Measurements from ENCODE around the gene DGKA.
"Not testable (repeated sequence)": the region's sequence is repeated elsewhere in the genome, so short reads cannot be mapped to it uniquely, and the experiment has no call there.

DGKA gene

DNA sequence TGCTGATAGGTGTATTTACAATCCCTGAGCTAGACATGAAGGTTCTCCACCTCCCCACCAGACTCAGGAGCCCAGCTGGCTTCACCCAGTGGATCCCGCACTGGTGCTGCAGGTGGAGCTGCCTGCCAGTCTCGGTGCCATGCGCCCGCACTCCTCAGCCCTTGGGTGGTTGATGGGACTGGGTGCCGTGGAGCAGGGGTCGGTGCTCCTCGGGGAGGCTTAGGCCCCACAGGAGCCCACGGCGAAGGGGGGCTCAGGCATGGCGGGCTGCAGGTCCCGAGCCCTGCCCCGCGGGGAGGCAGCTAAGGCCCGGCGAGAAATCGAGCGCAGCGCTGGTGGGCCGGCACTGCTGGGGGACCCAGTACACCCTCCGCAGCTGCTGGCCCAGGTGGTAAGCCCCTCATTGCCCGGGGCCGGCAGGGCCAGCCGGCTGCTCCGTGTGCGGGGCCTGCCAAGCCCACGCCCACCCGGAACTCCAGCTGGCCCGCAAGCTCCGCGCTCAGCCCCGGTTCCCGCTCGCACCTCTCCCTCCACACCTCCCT, 69.1 kb downstream of the DGKA start:
- not testable (repeated sequence) for DNase-seq

DNA sequence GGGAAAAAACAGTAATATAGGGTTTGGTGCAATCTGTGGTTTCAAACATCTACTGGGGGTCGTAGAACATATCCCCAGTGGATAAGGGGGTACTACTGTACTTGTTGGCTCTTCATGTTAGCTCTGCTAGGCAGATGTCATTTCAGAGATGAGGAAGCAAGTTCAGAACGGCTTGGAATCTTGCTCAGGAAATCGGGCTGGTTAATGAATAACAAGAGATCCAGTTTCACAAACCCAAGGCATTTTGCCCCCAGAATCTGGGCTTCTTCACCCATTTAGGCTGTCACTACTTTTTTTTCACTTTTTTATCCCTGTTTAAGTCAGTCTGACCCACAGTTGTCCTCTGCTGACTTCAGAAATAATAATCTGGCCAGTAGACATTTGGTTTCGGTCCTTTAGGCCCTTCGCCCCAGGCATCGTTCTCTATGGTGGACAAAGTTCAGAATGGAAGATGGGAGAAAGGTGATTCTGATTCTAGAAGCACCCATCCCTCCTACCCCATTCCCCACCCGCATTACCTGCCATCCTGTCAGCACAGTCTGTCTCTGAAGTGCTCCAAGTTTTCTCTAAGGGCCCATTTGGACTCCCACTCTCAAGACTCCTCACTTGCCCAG, 70.6 kb downstream of the DGKA start:
- no peak for DNase-seq

DNA sequence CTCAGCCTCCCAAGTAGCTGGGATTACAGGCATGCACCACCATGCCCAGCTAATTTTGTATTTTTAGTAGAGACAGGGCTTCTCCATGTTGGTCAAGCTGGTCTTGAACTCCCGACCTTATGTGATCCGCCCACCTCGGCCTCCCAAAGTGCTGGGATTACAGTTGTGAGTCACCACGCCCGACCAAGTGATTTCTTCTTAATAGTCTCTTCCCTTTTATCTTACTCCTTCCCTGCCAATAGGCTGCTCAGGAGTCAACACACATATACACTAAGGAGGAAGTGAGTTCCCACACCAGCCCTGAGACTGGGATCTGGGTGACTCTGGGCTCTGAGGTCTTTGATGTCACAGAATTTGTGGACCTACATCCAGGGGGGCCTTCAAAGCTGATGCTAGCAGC, 72.4 kb downstream of the DGKA start:
- not testable (repeated sequence) for DNase-seq

Data from eye (tissue), 1 donor.